NCI-H2029 treated with DMSO at 0.1 percent for 48 hours (cell line): ENCODE measurements around the gene DIDO1.

Experiments
- DNase-seq: peaks from one replicate; lab custom pipeline; 2025; lab: John Stamatoyannopoulos, UW

Gene DIDO1

GRCh38 chr20:62926229-62927127 lies at the start of gene DIDO1:
TSS of gene DIDO1 (minus strand) at chr20:62926505.
- DNase-seq, result peak; percentile 51

GRCh38 chr20:62975251-62975760 lies 49.0 kb upstream of the DIDO1 start:
- no peak for DNase-seq

DNA sequence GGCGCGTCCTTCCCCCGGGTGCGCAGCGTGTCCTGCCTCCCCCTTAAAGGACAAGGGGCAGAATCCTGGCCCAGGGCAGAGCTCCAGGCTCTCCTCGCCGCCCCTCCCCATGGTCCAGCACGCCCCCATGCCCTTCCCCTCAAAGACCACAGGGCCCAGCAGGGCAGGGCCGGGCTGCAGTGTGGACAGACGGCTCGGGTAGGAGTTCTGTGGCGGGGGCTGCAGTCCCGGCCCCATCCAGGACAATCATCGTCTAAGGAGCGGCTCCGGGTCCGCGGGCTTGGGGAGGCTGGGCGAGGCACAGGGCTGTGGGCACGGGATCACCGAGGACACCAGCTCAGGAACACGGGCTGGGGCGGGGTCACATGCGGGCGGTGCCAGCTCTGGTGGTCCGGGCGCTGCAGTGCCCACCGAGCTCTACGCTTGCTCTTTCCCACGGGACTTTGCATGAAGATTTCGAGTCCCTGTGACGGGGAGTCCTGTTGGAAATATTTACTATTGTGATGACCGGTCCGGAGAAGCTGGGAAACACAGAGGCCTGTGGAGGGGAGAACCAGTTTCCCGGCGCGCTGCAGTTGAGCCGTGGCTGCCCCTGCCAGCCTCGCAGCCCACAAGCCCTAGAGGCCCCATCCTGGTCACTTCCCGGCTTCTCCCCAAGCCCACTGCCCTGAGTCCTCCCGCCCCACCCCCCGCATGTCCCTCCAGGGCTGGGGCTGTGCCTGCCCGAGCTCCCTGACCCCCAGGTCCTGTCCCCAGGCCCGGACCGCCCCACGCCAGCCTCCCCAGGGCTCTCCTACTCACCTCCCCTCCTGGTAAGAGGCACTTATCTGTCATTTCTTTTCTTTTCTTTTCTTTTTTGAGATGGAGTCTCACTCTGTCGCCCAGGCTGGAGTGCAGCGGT lies 46.8 kb upstream of the DIDO1 start:
- DNase-seq, result no peak

DNA sequence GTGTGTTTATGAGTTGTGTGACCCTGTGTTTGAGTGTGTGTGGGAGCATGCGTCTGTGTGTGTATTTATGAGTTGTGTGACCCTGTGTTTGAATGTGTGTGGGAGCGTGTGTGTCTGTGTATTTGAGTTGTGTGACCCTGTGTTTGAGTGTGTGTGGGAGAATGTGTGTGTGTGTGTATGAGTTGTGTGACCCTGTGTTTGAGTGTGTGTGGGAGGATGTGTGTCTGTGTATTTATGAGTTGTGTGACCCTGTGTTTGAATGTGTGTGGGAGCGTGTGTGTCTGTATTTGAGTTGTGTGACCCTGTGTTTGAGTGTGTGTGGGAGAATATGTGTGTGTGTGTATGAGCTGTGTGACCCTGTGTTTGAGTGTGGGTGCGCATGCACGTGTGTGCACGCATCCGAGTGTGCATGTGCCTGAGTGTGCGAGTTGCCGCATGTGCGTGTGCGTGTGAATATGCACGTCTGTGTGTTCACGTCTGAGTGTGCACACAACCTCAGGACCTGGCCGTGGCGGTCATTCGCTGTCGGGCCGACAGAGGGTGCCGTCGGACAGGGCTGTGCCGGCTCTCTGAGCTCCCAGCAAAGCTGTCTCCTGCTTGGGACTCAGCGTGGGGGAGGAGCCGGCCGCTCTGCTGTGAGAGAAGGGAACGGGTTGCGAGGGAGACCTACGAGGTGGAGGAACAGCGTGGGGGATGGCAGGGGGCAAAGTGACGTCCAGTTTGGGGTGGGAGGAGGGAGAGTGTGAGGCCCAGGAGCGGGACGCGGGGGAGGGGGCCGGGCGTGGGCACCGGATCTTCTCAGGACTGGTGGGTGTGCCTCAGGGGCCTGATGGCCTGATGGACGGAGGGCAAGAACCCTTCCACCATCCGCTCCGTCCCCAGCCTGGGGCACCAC lies 45.9 kb upstream of the DIDO1 start:
- DNase-seq, result peak; percentile 20

GRCh38 chr20:62971211-62971949 lies 45.1 kb upstream of the DIDO1 start:
- DNase-seq, result no peak

- no peak for DNase-seq
These were observed 44.3 kb upstream of the DIDO1 start for GRCh38 chr20:62970307-62971210.

- DNase-seq, result no peak
These were observed 43.6 kb upstream of the DIDO1 start for GRCh38 chr20:62969939-62970306.

DNA sequence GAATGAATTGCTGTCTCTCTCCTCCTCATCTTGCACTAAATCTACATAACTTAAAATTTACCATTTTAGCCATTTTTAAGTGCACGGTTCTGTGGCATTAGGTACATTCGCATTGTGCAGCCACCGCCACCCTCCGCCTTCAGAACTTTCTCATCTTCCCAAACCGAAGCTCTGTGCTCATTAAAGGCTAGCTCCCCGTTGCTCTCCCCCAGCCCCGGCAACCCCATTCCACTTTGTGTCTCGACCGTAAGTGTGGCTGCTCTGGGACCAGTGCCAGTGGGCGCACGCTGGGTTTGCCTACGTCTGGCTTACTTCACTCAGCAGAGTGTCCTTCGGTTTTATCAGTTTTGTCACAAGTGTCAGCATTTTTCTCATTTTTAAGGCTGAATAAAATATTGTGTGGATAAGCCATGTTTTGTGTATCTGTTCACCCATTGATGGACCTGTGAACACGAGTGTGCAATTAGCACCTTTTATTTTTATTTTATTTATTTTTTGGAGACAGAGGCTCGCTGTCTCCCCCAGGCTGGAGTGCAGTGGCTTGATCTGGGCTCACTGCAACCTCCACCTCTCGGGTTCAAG lies 43.0 kb upstream of the DIDO1 start:
- DNase-seq, result no peak

GRCh38 chr20:62968378-62969178 lies 42.3 kb upstream of the DIDO1 start:
- no peak for DNase-seq

GRCh38 chr20:62967628-62968351 lies 41.5 kb upstream of the DIDO1 start:
- DNase-seq, result no peak

- no peak for DNase-seq
These were observed 40.8 kb upstream of the DIDO1 start for GRCh38 chr20:62967149-62967501.

GRCh38 chr20:62966212-62967148 lies 40.2 kb upstream of the DIDO1 start:
- no peak for DNase-seq

DNA sequence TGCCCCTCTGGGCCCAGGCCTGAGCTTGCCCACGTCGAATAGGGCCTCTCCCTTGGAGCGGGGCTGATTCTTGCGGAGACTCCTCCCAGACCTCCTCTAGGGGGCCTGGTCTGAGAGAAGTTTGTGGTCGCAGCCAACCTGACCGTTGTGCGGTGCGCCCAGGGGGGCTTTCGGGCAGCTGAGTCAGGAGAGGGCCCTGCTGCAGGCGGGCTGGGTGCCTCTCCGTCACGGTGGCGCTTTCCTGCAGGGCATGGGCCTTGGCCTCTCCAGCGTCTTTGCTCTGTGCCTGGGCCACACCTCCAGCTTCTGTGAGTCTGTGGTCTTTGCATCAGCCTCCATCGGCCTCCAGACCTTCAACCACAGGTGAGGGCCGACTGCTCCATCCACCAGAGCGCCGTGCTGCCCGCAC lies 39.1 kb upstream of the DIDO1 start:
- no peak for DNase-seq

DNA sequence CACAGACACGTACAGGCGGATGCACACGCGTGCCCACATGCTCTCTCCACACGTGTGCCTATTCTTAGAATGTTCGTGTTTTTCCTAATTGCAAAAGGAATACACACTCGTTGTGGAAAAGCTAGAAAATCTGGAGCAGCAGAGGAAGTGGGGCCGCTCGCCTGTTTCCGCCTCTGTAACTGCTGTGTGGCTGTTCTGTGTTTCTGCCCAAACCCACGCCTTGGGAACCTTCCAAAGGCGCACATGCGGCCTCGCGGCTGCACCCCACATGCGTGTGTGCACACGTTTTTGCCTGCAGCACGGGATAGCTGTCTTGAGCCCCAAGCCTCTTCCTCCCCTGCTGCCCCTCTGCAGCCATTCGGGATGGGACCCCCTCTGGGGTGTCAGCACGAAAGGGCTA lies 38.4 kb upstream of the DIDO1 start:
- DNase-seq, result no peak

- no peak for DNase-seq
These were observed 37.5 kb upstream of the DIDO1 start for GRCh38 chr20:62963614-62964397.
